GM18873 (cell line): ENCODE measurements around the gene MAS1.
"Not testable (repeated sequence)": the region's sequence is repeated elsewhere in the genome, so short reads cannot be mapped to it uniquely, and the experiment has no call there.

Source experiments
- ATAC-seq: cut with Tn5 transposase; IDR thresholded peaks from one replicate; pipeline ENCODE4 v1.9.1; 2021; ENCODE audit warnings: mild to moderate bottlenecking, moderate library complexity, moderate number of reproducible peaks; ENCODE audit not compliant: unreplicated experiment, low FRiP score

The MAS1 gene

DNA sequence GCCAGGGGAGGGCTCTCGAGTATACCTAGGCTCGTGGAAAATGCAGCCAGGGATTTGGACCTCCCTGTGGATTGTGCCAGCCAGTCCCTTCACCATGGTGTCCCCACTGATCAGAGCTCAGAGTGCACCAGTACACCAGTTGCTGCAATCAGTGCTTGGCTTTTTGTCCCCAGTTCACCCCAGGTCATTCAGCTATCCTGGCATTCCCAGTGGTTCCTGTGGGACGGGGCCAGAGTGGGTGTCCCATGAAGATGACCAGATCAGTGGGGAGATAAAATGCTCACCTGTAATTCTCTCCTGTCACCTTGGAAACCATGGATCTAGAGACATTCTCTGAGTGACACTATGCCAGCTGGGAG lies 23.8 kb downstream of the MAS1 start:
- ATAC-seq, result no peak

DNA sequence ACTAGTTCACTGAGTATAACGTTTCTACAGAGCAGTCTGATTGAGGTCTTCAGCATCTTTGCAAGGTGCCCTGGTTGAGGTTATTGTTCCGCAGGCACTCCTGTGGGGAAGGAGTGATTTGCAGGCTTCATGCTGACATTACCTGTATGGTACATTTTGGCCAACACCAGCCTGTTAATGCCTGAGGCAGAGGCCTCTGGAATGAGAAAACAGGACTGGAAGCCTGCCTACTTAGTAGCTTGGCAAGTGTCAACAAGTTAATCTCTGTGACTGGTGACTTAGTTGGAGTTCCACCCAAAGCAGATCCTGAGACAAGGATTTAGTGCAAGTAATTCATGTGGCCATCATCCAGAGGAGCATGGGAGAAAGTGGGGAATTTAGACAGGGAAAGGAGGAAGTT lies 24.6 kb downstream of the MAS1 start:
- no peak for ATAC-seq

DNA sequence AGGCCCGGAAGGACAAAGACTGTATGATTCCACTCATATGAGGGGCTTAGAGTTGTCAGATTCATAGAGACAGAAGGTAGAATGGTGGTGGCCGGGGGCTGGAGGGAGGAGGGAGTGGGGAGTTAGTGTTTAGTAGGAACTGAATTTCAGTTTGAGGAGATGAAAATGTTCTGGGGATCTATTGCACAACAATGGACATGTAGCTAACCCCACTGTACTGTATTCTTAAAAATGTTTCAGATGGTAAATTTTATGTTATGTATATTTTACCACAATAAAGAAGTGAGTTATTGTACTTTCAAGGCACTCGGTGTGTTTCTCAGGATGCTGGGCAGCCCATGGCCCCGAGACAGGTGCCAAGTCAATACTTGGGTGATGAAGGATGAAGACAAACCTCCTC lies 25.4 kb downstream of the MAS1 start:
- ATAC-seq, result no peak

DNA sequence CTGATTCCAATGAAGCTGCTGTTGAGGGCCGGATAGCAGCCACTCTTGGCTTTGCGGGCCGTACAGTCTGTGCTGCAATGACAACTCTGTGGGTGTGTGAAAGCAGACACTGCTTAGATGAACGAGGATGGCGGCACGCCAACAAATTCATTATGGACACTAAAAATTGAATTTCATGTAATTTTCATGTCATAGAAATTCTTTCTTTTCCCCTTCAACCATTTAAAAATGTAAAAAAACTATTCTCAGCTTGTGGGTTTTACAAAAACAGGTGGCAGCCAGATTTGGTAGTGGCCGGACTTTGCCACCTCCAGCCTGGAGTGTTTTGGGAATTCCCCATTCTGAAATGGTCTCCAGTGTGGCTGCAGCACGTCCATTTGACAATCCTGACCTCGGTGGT lies 26.0 kb downstream of the MAS1 start:
- no peak for ATAC-seq

DNA sequence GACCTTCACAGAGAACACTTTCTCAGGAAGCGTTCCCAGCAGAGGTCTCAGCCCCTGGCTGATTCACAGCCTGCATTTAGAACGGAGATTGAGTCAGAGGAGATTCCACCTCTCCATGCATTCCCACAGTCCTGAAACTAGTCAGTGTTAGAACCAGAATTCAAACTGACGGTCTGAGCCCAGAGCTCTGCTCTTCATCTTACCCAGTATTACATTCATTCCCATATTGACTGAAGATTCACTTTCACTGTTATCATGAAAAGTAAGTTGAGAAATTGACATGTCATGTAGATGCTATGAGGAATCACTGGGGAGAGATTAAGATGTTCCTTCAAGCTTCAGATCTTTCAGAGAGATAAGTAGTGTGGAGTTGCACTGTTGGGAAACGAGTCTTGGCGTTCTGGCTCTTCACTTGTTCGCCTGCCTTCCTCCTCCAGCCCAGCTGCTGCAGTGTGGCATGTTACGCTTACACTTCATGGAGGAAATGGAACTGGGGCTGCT lies 28.3 kb downstream of the MAS1 start:
- ATAC-seq, result no peak

DNA sequence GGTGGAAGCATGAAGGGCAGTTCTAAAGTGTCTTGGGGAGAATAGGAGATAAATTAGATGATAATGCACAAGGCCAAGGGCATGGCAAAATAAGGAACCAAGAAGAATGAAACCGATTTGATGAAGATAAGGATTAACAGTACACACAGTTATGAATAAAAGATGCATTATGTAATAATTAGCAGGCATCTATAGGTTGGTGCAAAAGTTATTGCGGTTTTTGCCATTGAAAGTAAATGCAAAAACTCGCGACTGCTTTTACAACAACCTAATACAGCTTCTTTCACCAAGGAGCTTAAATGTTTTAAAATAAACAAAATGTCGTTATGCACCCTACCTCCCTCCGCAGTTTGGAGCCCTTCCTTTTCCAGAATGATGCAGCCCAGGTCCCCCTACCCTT lies 29.0 kb downstream of the MAS1 start:
- ATAC-seq, result no peak

DNA sequence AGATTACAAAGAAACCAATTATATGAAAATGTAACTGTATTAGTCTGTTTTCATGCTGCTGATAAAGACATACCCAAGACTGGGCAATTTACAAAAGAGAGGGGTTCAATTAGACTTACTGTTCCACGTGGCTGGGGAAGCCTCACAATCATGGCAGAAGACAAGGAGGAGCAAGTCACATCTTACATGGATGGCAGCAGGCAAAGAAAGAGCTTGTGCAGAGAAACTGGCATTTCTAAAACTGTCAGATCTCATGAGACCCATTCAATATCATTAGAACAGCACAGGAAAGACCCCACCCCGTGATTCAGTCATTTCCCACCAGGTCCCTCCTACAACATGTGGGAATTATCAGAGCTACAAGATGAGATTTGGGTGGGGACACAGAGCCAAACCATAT lies 33.4 kb downstream of the MAS1 start:
- not testable (repeated sequence) for ATAC-seq

DNA sequence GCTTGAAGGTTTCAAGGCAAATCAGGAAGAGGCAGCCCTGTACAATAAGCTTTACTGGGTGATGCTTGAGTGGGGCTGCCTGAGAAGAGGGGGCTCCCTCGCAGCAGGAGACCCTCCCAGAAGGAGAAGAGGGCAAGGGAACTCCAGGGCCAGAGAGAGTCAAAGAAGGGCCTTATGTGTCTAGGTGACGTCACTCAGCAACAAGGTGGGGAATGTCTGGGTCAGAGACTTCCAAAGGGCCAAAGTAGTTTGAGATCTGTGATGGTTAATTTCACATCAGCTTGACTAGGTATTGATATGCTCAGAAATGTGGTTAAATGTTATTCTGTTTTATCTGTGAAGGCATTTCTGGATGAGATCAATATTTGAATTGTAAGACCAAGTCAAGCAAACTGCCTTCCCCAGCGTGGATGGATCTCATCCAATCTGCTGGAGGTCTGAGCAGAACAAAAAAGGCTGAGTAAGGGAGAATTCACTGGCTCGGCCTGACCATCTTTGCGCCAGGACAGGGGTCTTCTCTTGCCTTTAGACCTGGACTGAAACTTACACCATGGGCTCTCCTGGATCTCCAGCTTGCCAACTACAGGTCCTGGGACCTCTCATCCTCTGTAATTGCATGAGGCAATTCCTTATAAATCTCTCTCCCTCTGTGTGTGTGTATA lies 35.9 kb downstream of the MAS1 start:
- no peak for ATAC-seq

DNA sequence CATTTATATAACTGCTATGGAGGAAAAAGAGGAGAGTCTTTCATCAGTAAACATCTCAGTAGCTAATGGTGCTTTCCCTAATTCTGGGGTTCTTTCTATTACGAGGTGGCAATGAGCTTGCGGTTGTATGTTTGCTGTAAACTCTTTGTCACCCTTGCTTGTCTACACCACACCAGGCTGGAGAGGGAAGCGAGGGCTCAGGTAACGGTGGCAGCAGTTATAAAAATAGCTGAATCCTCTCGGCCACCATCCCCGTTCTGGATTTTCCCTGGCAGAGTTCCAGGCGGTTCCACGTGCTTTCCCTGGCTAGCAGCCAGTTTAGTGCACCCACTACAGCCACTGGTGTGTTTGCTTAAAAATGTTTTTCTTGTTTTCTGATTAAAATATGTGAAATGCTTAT lies 39.0 kb downstream of the MAS1 start:
- no peak for ATAC-seq

DNA sequence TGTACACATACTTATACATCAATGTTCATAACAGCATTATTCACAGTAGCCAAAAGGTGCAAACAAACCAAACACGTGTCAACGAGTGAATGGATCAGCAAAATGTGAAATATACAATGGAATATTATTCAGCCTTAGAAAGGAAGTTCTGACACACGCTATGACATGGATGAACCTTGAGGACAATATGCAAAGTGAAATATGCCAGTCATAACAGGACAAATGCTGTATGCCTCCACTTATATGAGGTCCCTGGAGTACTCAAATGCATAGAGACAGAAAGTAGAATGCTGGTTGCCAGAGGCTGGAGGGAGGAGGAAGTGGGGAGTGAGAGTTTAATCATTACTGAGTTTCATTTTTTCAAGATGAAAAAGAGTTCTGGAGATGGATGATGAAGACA lies 40.3 kb downstream of the MAS1 start:
- peak; percentile 96 for ATAC-seq

DNA sequence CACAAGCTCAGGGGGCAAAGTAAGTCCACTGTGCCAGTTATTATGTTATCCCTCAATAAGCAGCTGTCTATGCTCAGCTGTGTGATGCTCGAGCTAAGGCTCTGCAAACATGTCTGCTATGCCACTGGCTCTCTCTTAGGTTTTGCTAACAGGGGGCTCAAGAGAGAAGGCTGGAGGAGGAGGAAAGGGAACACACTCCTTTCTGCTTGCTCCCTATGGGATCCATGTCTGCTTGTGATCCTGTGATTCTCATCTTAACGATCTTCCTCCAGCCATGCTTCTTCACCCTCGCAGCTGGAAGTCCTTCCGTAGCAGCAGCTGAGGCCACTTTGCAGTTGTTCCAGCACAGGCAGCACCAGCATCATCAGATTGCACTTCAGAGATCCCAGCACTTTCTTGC lies 41.1 kb downstream of the MAS1 start:
- no peak for ATAC-seq

DNA sequence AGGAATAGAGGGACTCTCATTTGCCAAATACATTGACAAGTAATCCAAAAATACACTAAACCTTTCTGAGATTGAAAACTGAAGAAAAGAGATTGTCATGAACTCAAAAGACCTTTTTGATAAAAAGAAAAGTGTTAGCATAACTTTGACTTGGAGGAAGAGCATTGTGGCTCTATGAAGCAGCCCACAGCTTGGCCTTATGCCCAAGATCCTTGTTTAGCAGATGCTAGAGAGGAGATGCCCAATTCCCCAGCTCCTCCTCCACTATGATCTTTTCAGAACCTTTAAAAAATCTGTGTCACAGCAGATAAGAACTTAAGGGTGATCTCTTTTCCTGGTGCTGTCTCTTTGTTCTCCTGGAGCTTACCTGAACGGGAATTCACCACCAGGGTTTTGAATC lies 42.3 kb downstream of the MAS1 start:
- ATAC-seq, result no peak

DNA sequence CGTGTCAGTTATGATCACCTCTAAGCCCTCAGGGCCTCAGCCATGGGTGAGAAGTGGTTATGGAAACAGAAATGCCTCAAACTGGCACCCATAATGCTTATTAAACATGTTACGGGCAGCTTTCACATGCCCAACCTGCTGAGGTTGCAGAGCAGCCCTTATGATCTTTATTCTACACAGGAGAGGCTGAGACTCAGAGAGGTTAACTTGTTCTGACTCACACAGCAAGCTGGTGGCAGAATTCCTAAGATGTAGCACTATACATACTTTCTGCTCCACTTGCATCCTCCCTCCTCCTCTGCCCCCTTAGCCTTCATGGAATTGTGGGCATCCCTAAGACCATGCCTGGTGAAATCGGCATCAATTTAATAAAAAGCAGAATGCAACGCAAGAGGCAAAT lies 43.4 kb downstream of the MAS1 start:
- ATAC-seq, result no peak

DNA sequence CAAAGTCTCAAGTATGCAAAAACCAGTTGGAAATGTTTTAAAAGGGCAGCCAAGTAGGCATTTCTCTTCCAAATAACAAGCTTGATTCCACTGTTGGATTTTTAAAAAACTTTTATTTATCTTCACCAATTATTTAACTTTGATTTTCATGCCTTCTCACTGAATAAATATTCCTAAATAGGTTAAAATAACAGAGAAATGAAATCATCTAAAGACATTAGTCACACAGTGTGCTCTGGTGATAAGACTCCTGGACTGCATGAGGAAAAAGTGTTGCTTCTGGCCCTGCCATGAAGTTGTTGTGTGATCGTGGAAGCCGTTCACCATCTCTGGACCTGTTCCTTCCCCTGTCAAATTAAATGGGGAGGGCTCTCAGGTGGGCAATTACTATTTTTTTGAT lies 44.3 kb downstream of the MAS1 start:
- no peak for ATAC-seq

DNA sequence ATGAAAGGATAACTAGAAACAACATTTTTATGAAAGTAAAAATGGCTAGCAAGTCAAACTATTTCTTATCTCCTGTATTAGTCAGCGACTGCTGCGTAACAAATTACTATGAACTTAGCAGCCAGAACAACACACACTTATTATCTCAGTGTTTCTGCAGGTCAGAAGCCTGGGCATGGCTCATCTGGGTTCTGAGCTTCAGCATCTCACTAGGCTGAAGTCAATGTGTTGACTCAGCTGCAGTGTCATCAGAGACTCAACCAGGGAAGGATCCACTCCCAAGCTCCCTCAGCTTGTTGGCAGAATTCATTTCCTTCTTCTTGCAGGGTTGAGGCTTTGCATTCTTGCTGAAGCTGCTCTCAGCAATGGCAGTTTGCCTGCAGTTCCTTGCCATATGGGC lies 44.8 kb downstream of the MAS1 start:
- ATAC-seq, result no peak

DNA sequence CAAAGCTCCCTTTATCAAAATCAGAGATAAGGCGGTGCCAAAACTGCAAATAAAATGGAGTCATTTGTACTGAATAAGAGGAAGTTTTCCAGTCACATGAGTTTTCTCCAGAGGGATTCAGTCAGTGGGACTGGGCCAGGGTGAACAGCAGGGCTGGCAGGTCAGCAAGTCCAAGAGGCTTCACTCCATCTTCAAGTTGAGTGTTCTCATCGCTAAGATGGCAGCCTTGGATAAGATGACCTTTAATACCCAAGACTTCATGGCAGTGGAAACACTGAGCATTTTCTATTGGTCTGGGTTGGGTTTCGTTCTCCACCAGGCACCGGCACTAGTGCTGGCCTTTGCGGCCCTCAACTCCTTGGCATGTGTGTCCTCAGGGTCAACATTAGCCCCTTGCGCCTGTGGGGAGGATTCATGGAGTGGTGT lies 48.8 kb downstream of the MAS1 start:
- ATAC-seq, result no peak
